HEK293T (cell line): ENCODE results near the gene MIER1.

ENCODE experiments used
- BHLHE40 ChIP-seq: fragments of 450-650 bp; IDR thresholded peaks from 2 replicates; pipeline ENCODE4 v1.6.1; 2016; ENCODE audit warnings: mild to moderate bottlenecking, moderate library complexity, borderline replicate concordance
- ELF4 ChIP-seq: fragments of 450-650 bp; IDR thresholded peaks from 2 replicates; pipeline ENCODE4 v1.6.1; 2017; ENCODE audit warnings: antibody characterized with exemption
- FOXK2 ChIP-seq: fragments of 450-650 bp; IDR thresholded peaks from 2 replicates; pipeline ENCODE4 v1.6.1; 2016; ENCODE audit warnings: mild to moderate bottlenecking
- FOXM1 ChIP-seq: fragments of 450-650 bp; IDR thresholded peaks from 2 replicates; pipeline ENCODE4 v1.6.1; 2017; ENCODE audit warnings: mild to moderate bottlenecking, borderline replicate concordance
- L3MBTL2 ChIP-seq: fragments of 450-650 bp; conservative IDR thresholded peaks from 2 replicates; pipeline ENCODE4 v1.6.1; 2016; ENCODE audit warnings: mild to moderate bottlenecking
- LEF1 ChIP-seq: fragments of 450-650 bp; IDR thresholded peaks from 2 replicates; pipeline ENCODE4 v1.6.1; 2017; ENCODE audit warnings: mild to moderate bottlenecking, borderline replicate concordance
- SP1 ChIP-seq: fragments of 450-650 bp; IDR thresholded peaks from 2 replicates; pipeline ENCODE4 v1.6.1; 2017
- SUZ12 ChIP-seq: fragments of 450-650 bp; IDR thresholded peaks from 2 replicates; pipeline ENCODE4 v1.6.1; 2016; ENCODE audit warnings: mild to moderate bottlenecking
- TARDBP ChIP-seq: fragments of 450-650 bp; IDR thresholded peaks from 2 replicates; pipeline ENCODE4 v1.6.1; 2016

GRCh38 chr1:66999640-67000400, 75.0 kb downstream of the MIER1 start:
- TF ChIP-seq FOXK2 (no peak), SP1 (no peak), SUZ12 (no peak), TARDBP (no peak), LEF1 (no peak), BHLHE40 (no peak), ELF4 (no peak), FOXM1 (no peak), L3MBTL2 (no peak)
